Karpas-422 (cell line): Measurements from ENCODE around the gene ABHD2. TPM values are rescaled to one million over a fixed set of nuclear protein-coding genes. Genes with fewer than 3 reads are reported as not detected.

Experiments used
- DNase-seq: peaks from one replicate; pipeline ENCODE4 v3.0.0-alpha.2; 2015
- H2AFZ ChIP-seq: fragments of 200-600 bp; sonication (generic); 2 replicates; pipeline ENCODE4 v1.6.1; 2014; ENCODE audit warnings: antibody characterized with exemption, low read length, mixed read lengths
- H3K27ac ChIP-seq: fragments of 200-600 bp; sonication (generic); 2 replicates; pipeline ENCODE4 v1.5.1; 2014; ENCODE audit warnings: mild to moderate bottlenecking, low read length, moderate library complexity
- H3K27me3 ChIP-seq: fragments of 200-600 bp; sonication (generic); 2 replicates; pipeline ENCODE4 v1.6.1; 2014; ENCODE audit warnings: low read length, mixed read lengths
- H3K36me3 ChIP-seq: fragments of 200-600 bp; sonication (generic); 2 replicates; pipeline ENCODE4 v1.6.1; 2014; ENCODE audit warnings: low read length, mixed read lengths; ENCODE audit not compliant: insufficient read depth
- H3K4me1 ChIP-seq: fragments of 200-600 bp; sonication (generic); 2 replicates; pipeline ENCODE4 v1.6.1; 2014; ENCODE audit warnings: mild to moderate bottlenecking, low read length, mixed read lengths
- H3K4me2 ChIP-seq: fragments of 200-600 bp; sonication (generic); 2 replicates; pipeline ENCODE4 v1.6.1; 2014; ENCODE audit warnings: low read length, low read depth, mild to moderate bottlenecking; ENCODE audit not compliant: poor library complexity, severe bottlenecking
- H3K4me3 ChIP-seq: fragments of 200-600 bp; sonication (generic); 2 replicates; pipeline ENCODE4 v1.5.1; 2014; ENCODE audit warnings: mild to moderate bottlenecking, antibody characterized with exemption, low read length, mixed read lengths
- H3K79me2 ChIP-seq: fragments of 200-600 bp; sonication (generic); 2 replicates; pipeline ENCODE4 v1.6.1; 2014; ENCODE audit warnings: mild to moderate bottlenecking, low read length, mixed read lengths
- H3K9ac ChIP-seq: fragments of 200-600 bp; sonication (generic); 2 replicates; pipeline ENCODE4 v1.6.0; 2014; ENCODE audit warnings: low read length
- H3K9me2 ChIP-seq: fragments of 200-600 bp; sonication (generic), shearing (Covaris generic); replicated peaks from 2 replicates; pipeline ENCODE4 v1.6.0; 2014; ENCODE audit warnings: mild to moderate bottlenecking, low read length, moderate library complexity; ENCODE audit not compliant: insufficient read depth
- H3K9me3 ChIP-seq: fragments of 300-700, 200-600 bp; sonication (generic); 2 replicates; pipeline ENCODE4 v1.6.1; 2014; ENCODE audit warnings: low read length, mixed read lengths
- H4K20me1 ChIP-seq: fragments of 200-600 bp; sonication (generic); 2 replicates; pipeline ENCODE4 v1.6.1; 2014; ENCODE audit warnings: mild to moderate bottlenecking, antibody characterized with exemption, low read length, low read depth; ENCODE audit not compliant: insufficient read depth
- total RNA-seq: library from RNA; depleted of rRNA; stranded (reverse); fragments of >200 nt; shearing (Covaris generic); gene quantifications from 2 replicates; pipeline ENCODE4 v1.2.3, GENCODE V29; 2014; ENCODE audit warnings: low replicate concordance

The ABHD2 gene
- total RNA-seq, 1 experiment from 2014 or later = 43.6 TPM

DNA sequence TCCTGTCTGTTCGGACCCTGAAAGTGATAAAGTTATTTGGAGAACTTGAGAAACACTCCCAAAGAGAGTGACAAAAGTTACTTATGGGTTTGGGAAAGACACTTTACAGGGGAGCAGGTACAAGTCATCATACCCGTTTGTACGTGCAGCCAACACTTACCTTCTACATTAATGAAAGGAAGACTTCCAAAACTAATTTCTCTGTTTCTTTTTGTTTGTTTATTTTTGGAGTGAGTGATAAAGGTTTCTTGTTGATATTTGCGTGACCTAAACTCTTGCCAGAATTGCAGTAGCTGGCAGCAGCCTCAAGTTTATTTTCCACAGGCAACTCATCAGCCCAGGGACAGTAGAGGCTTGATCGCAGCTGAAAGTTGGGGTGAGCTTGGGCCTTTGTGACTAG lies 8.4 kb downstream of the ABHD2 start:
- Histone ChIP-seq H3K27me3 (no peaks in the 10 kb centered on the region), H3K9ac (no peak overlapping the region), H3K36me3 (no peaks in the 10 kb centered on the region), H4K20me1 (no peaks in the 10 kb centered on the region), H3K9me2 (no peaks in the 10 kb centered on the region), H3K4me2 (no peak overlapping the region), H3K4me3 (no peak overlapping the region), H3K27ac (no peak overlapping the region), H3K9me3 (no peaks in the 10 kb centered on the region), H3K4me1 (peaks cover 11% of the 10 kb centered on the region), H2AFZ (no peak overlapping the region), H3K79me2 (peaks cover 89% of the 10 kb centered on the region)
- no peak for DNase-seq

DNA sequence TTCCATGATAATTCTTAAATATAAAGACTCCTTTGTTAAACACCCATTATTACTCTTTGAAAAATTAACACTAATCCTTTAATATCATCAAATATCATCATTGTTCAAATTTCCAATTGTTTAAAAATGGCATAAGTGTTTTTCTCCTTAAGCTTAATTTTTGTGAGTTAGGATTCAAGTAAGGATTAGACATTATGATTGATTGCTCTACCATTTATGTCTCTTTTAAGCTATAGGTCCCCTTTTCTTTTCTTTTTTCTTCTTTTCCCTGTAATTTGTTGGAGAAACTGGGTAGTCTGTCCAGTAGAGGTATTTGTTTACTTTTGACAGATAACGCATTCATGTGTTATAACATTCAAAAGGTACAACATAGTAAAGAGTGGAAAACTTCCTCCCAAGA lies 9.1 kb downstream of the ABHD2 start:
- Histone ChIP-seq H3K9me2 (no peaks in the 10 kb centered on the region), H3K9me3 (no peaks in the 10 kb centered on the region), H3K4me1 (peaks cover 5% of the 10 kb centered on the region), H3K27me3 (no peaks in the 10 kb centered on the region), H3K4me3 (no peak overlapping the region), H2AFZ (no peak overlapping the region), H3K4me2 (no peak overlapping the region), H3K27ac (no peak overlapping the region), H3K9ac (no peak overlapping the region), H4K20me1 (no peaks in the 10 kb centered on the region), H3K79me2 (peaks cover 90% of the 10 kb centered on the region), H3K36me3 (no peaks in the 10 kb centered on the region)
- no peak for DNase-seq

DNA sequence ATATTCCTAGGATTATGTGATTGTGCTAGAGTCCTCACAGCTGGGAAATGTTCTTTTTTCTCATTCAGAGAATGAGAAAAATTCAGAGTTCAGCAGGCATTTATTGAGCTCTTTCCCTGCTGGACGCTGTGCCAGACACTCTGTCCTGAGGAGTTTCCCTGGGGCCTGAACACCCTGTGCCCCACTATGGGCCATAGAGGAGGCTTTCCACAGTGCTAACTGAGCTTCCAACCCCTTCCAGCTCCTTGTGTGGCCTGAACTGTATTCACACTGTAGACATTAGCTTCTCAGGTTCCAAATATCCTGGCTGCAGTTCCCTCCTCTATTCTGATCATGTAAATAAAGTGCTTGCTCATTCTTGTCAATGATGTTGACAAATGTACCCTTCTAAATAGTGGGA lies 10.0 kb downstream of the ABHD2 start:
- H3K36me3 ChIP-seq = no peaks in the 10 kb centered on the region
- H4K20me1 ChIP-seq = no peaks in the 10 kb centered on the region
- H3K79me2 ChIP-seq = peaks cover 82% of the 10 kb centered on the region
- no peak overlapping the region for H2AFZ ChIP-seq
- H3K4me2 ChIP-seq = no peak overlapping the region
- no peaks in the 10 kb centered on the region for H3K27me3 ChIP-seq
- H3K9ac ChIP-seq = no peak overlapping the region
- no peak overlapping the region for H3K4me3 ChIP-seq
- H3K9me2 ChIP-seq = no peaks in the 10 kb centered on the region
- no peaks in the 10 kb centered on the region for H3K9me3 ChIP-seq
- DNase-seq = no peak
- H3K27ac ChIP-seq = no peak overlapping the region
- no peaks in the 10 kb centered on the region for H3K4me1 ChIP-seq

DNA sequence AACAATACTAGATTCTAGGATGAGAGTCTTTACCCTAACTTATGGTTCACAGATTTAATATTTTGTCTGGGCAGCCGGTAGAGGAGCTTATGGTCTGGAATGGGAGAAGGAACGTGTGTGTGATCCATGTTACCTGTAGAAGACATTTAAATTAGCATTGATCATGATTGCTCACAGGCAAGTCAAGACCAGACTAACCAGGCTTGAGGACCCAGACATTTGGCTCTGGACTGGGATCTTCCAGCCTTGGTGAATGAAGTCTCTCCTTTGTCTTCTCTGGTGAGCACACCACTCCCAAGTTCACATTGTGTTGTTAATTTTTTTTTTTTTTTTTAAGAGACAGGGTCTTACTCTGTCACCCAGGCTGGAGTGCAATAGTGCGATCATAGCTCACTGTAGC lies 11.7 kb downstream of the ABHD2 start:
- Histone ChIP-seq H3K4me1 (no peaks in the 10 kb centered on the region), H3K9me2 (no peaks in the 10 kb centered on the region), H3K4me2 (no peak overlapping the region), H3K36me3 (no peaks in the 10 kb centered on the region), H3K4me3 (no peak overlapping the region), H3K79me2 (peaks cover 73% of the 10 kb centered on the region), H3K27me3 (no peaks in the 10 kb centered on the region), H3K27ac (no peak overlapping the region), H3K9me3 (no peaks in the 10 kb centered on the region), H4K20me1 (no peaks in the 10 kb centered on the region), H2AFZ (no peak overlapping the region), H3K9ac (no peak overlapping the region)
- no peak for DNase-seq

DNA sequence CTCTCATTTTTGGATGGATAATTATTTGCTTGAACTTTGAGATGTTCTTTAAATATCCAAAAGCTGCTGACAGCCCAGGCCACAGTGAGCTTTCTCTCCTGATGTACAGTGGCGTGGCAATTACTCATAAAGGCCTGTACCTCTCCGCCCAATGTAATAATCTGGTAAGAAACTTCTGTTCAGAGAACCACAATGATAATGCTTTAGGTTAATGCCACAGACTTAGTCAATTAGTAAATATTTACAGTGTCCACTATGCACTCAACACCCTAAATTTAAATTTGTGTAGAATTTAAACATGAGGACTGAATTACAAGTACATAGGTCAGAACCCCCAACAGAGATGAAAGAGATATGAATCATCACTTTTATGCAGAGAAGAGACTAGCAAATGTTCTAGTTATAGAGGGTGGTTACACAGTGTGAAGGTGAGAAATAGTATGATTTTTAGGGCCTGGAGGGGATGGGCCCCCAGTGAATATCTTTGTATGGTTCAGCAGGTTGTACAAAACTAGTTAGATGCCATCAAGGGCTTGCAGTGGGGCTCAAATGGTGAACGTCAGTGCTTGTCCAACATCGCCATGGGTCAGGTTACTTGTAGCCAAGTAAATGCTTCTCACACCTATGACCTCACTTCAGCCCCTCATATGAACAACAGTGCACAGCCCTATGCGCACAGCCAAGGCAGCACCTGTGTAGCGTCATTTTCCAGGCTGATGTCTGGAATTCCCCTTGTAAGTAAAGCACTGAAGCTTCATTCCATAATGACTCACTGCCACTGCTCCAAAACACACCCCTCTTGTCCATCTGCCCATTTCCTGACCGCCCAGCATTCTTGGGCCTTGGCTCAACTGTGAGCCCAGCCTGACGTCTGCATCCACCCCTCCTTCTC lies 13.3 kb downstream of the ABHD2 start:
- peaks cover 69% of the 10 kb centered on the region for H3K79me2 ChIP-seq
- H4K20me1 ChIP-seq = no peaks in the 10 kb centered on the region
- no peak overlapping the region for H3K9ac ChIP-seq

DNA sequence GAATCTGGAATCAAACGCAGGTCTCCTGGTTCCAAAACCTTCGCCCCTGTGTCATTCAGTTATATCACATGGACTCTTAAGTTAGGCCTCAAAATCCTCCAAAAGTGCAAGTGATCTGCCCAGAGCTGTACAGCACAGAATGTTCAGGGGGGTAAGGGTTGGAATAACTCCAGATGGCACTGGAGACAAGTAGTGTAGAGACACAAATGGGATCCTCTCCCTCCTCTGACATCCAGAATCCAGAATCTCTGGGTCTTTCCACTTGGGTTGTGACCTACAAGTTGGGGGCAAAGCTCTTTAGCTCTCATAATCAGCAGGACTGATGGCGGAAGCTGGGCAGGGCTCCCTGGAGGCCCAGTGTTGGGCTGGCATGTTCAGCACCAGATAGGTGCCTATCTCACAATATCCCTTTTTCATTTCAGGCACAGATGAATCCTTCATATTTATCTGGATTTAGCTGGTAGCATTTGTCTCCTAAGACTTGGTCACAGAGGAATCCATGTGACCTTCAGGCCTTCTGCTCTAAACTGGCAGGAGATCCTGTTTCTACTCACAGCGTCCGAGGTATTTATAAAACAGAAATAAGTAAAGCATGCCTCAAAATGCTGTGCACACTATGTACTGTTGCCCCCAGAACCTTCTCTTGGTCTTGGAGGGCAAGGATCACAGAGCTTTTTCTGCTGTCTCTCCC lies 15.4 kb downstream of the ABHD2 start:
- Histone ChIP-seq H3K9ac (no peak overlapping the region), H3K4me2 (no peak overlapping the region), H3K27me3 (no peaks in the 10 kb centered on the region), H3K4me1 (no peaks in the 10 kb centered on the region), H3K79me2 (peaks cover 64% of the 10 kb centered on the region), H3K4me3 (no peak overlapping the region), H3K9me3 (no peaks in the 10 kb centered on the region), H3K9me2 (no peaks in the 10 kb centered on the region), H3K27ac (no peak overlapping the region), H3K36me3 (no peaks in the 10 kb centered on the region), H2AFZ (no peak overlapping the region), H4K20me1 (no peaks in the 10 kb centered on the region)
- no peak for DNase-seq

More for the DNA sequence above, 13.3 kb downstream of the ABHD2 start:
- Histone ChIP-seq H3K4me3 (no peak overlapping the region), H3K4me1 (no peaks in the 10 kb centered on the region), H3K4me2 (no peak overlapping the region), H3K27me3 (no peaks in the 10 kb centered on the region), H3K9me3 (no peaks in the 10 kb centered on the region), H3K36me3 (no peaks in the 10 kb centered on the region), H3K9me2 (no peaks in the 10 kb centered on the region), H3K27ac (no peak overlapping the region), H2AFZ (no peak overlapping the region)
- no peak for DNase-seq

DNA sequence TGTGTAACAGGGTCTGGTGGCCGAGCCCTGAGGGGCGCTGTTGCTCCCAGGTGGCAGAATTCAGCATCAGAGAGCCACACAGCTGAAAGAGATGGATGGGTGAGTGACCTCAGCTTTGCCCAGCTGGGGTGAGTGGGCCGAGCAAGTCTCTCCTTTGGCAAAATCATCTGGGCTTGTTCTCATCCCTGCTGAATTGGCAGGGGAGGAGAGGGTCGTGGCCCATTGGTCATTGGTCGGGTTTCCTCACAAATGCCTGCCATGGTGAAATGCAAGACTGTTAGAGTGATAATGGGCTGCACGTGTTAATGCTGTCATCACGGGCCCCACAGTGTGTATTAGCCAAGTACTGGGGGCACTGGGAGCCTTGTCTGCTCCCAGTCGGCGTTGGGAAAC lies 15.9 kb downstream of the ABHD2 start:
- H2AFZ ChIP-seq = no peak overlapping the region
- H3K4me3 ChIP-seq = no peak overlapping the region
- no peaks in the 10 kb centered on the region for H3K9me3 ChIP-seq
- H3K9me2 ChIP-seq = no peaks in the 10 kb centered on the region
- H3K4me1 ChIP-seq = no peaks in the 10 kb centered on the region
- H3K79me2 ChIP-seq = peaks cover 59% of the 10 kb centered on the region
- no peaks in the 10 kb centered on the region for H3K36me3 ChIP-seq
- DNase-seq = no peak
- no peaks in the 10 kb centered on the region for H3K27me3 ChIP-seq
- no peak overlapping the region for H3K27ac ChIP-seq
- no peak overlapping the region for H3K4me2 ChIP-seq
- H4K20me1 ChIP-seq = no peaks in the 10 kb centered on the region
- no peak overlapping the region for H3K9ac ChIP-seq

DNA sequence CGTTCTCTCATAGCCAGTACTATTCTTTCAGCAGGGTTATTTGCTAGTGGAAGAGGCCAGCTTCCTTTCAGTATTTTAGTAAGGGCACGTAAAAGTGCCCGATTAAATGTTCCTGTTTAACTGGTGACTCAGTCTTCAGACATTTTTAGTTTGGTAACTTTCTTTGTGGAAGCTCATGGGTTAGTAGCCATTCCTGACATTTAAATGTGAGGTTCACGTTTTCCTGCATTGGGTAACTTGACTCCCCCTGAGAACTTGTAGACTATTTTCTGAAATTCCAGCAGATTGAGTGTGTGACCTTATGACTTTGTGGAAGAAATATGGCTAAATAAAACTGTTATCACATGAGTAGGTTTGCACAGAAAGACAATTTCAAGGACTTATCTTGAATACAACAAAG lies 16.9 kb downstream of the ABHD2 start:
- Histone ChIP-seq H3K4me2 (no peak overlapping the region), H3K27me3 (no peaks in the 10 kb centered on the region), H3K4me3 (no peak overlapping the region), H3K9ac (no peak overlapping the region), H4K20me1 (no peaks in the 10 kb centered on the region), H3K36me3 (no peaks in the 10 kb centered on the region), H3K9me2 (no peaks in the 10 kb centered on the region), H3K27ac (no peak overlapping the region), H3K9me3 (no peaks in the 10 kb centered on the region), H3K4me1 (peaks cover 5% of the 10 kb centered on the region), H3K79me2 (peaks cover 53% of the 10 kb centered on the region), H2AFZ (no peak overlapping the region)
- DNase-seq = no peak
